Colonic mucosa (tissue), 4 donors: ENCODE results near the gene ENTPD1. TPM values are rescaled to one million over a fixed set of nuclear protein-coding genes. Genes with fewer than 3 reads are reported as not detected.
A peak's percentile ranks its signal among the peaks of the same experiment; 100 is the strongest.

ENCODE experiments used
- DNase-seq: peaks from one replicate; pipeline ENCODE4 v3.0.0-alpha.2; 2020
- H3K27ac ChIP-seq: fragments of 200-600 bp; one replicate; pipeline ENCODE4 v1.8.0; 2021
- H3K27me3 ChIP-seq: fragments of 200-600 bp; one replicate; pipeline ENCODE4 v1.8.0; 2021
- H3K36me3 ChIP-seq: fragments of 200-600 bp; one replicate; pipeline ENCODE4 v1.8.0; 2021
- H3K4me1 ChIP-seq: fragments of 200-600 bp; one replicate; pipeline ENCODE4 v1.8.0; 2021; ENCODE audit warnings: mild to moderate bottlenecking
- H3K4me3 ChIP-seq: fragments of 200-600 bp; one replicate; pipeline ENCODE4 v1.8.0; 2021
- H3K9ac ChIP-seq, 2 donors: one replicate each; pipeline ENCODE4 v1.7.0; 2013; ENCODE audit warnings: control low read depth in 2 of 2, low read depth in 2 of 2, low read length in 2 of 2
- H3K9me3 ChIP-seq: fragments of 200-600 bp; one replicate; pipeline ENCODE4 v1.8.0; 2021
- CTCF ChIP-seq: fragments of 200-600 bp; IDR thresholded peaks from one replicate; pipeline ENCODE4 v1.8.0; 2022; ENCODE audit warnings: antibody characterized with exemption, mild to moderate bottlenecking
- intact Hi-C: fragments of 100-400 bp; cut with DNase I; formaldehyde crosslinking; loops from one replicate; pipeline ENCODE4 v1.14.1; 2022
- total RNA-seq, 2 donors: library from RNA; stranded (reverse); fragmentation: NEBNext Ultra II Directional in 1 of 2; extraction: Animal tissue kit (Norgen Biotek cat#: 25700) in 1 of 2; gene quantifications; one replicate each; pipeline ENCODE4 v1.2.1, GENCODE V29; 2021
- donor health status: healthy.
- donor health status: DM: no; HTN: no; CAD: no.
- donor health status: DM: no; HTN: no; CAD: no.

Gene ENTPD1
- total RNA-seq, 2 donors from 2014 or later: 4.5 to 10.8 TPM

GRCh38 chr10:95848841-95849240 is 92.9 kb downstream of the ENTPD1 start:
- Histone ChIP-seq H3K27me3 (no peaks in the 10 kb centered on the region), H3K4me1 (no peaks in the 10 kb centered on the region), H3K9me3 (no peaks in the 10 kb centered on the region), H3K4me3 (no peak overlapping the region), H3K36me3 (no peaks in the 10 kb centered on the region), H3K27ac (no peak overlapping the region), H3K9ac (no peak overlapping the region)
- TF ChIP-seq CTCF: no peak
- intact Hi-C loops: loop anchor here (10.0 kb wide), 1 partner anchor 474 kb away; no protein-coding TSS in a partner anchor
- DNase-seq: no peak

GRCh38 chr10:95850791-95851190 is 94.8 kb downstream of the ENTPD1 start:
- Histone ChIP-seq H3K36me3 (no peaks in the 10 kb centered on the region), H3K4me1 (no peaks in the 10 kb centered on the region), H3K9ac (no peak overlapping the region), H3K27me3 (no peaks in the 10 kb centered on the region), H3K4me3 (no peak overlapping the region), H3K27ac (no peak overlapping the region), H3K9me3 (no peaks in the 10 kb centered on the region)
- no peak for DNase-seq
- intact Hi-C loops: no loop called here
- TF ChIP-seq CTCF: no peak

- DNase-seq: no peak
- TF ChIP-seq CTCF: no peak
- Histone ChIP-seq H3K27me3 (no peaks in the 10 kb centered on the region), H3K9me3 (no peaks in the 10 kb centered on the region), H3K4me1 (no peaks in the 10 kb centered on the region), H3K9ac (no peak overlapping the region), H3K27ac (no peak overlapping the region), H3K36me3 (no peaks in the 10 kb centered on the region), H3K4me3 (no peak overlapping the region)
- intact Hi-C loops: no loop called here
These were observed 104.4 kb downstream of the ENTPD1 start for GRCh38 chr10:95860166-95860940.

DNA sequence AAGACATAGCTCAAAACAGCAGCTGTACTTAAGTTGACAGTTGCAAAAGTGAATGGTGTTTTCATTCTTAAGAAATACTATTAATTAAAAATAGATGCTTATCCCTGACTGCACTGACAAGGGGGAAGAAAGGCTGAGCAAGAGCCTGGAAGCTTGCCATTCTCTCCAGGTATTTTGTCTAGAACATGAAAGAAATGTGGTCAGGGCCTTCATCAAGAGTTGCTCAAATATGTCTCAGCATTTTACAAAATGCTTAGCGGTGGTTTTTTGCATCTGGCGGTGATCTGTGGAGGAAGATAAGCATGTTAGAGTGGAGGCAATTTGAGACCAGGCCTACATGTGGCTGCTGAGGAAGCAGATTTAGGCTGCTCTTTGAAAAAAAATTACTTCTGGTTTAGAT is 105.4 kb downstream of the ENTPD1 start:
- H3K27ac ChIP-seq: no peak overlapping the region
- no peaks in the 10 kb centered on the region for H3K27me3 ChIP-seq
- H3K36me3 ChIP-seq: no peaks in the 10 kb centered on the region
- TF ChIP-seq CTCF: no peak
- no peak for DNase-seq
- intact Hi-C loops: no loop called here
- H3K9ac ChIP-seq: no peak overlapping the region
- no peaks in the 10 kb centered on the region for H3K9me3 ChIP-seq
- no peak overlapping the region for H3K4me3 ChIP-seq
- no peaks in the 10 kb centered on the region for H3K4me1 ChIP-seq

DNA sequence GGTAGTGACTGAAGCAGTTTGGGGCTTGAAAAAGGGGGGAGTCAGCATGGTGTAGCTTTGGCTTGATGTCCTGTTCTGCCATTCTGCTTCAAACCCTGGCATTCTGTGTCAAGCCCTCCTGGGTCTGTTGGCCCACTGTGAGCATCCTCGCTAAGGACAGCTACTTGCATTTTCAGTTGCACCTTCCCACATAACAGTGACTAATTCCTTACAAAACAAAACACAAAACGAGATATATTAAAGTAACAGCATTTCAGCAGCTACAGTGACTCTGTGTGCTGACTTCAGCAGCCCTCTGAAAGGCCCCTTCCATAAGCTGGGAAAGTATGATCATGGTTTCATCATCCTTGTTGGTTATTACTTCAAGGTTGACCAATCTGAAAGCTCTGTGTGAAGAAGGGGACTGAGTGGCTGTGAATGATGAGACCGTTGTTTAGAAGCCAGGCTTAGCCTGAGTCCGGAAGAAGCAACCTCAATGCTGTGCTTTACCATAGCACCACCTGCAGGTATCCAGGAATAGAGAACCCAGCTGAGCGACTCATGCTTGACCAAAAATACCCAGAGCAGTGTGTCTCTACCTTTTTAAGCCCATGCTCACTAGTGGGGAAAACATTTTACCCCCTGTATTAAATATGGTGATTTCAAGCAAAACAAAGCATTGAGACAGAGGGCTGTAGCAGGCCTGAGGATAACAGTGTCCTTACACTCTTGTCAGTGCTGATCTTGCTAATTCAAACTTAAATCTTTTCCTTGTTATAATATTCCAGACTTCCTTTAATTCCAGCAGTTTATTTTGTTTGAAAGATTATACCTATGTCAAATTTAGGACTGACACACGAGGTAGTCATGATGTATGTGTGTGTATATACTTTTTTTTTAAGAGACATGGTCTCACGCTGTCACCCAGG is 109.2 kb downstream of the ENTPD1 start:
- no peaks in the 10 kb centered on the region for H3K27me3 ChIP-seq
- H3K4me1 ChIP-seq: no peaks in the 10 kb centered on the region
- no peak overlapping the region for H3K9ac ChIP-seq
- H3K9me3 ChIP-seq: no peaks in the 10 kb centered on the region
- H3K27ac ChIP-seq: no peak overlapping the region
- no peak overlapping the region for H3K4me3 ChIP-seq
- peak; percentile 41 for DNase-seq
- H3K36me3 ChIP-seq: no peaks in the 10 kb centered on the region
- TF ChIP-seq CTCF: peak; percentile 31
- intact Hi-C loops: no loop called here
